A673 (cell line): Measurements from ENCODE around the gene MAP2.

Experiments
- CTCF ChIP-seq: fragments of 300-800, 200-600 bp; sonication (generic); conservative IDR thresholded peaks from 2 replicates; pipeline ENCODE4 v1.5.1; 2017; ENCODE audit warnings: low read depth, mild to moderate bottlenecking, antibody characterized with exemption, low read length, moderate library complexity, mixed read lengths
- EZH2 ChIP-seq: fragments of 200-600 bp; sonication (generic); IDR thresholded peaks from 2 replicates; pipeline ENCODE4 v1.6.1; 2017; ENCODE audit warnings: borderline replicate concordance, low read depth, mild to moderate bottlenecking, mixed read lengths, antibody characterized with exemption, low read length; ENCODE audit not compliant: poor library complexity, severe bottlenecking

DNA sequence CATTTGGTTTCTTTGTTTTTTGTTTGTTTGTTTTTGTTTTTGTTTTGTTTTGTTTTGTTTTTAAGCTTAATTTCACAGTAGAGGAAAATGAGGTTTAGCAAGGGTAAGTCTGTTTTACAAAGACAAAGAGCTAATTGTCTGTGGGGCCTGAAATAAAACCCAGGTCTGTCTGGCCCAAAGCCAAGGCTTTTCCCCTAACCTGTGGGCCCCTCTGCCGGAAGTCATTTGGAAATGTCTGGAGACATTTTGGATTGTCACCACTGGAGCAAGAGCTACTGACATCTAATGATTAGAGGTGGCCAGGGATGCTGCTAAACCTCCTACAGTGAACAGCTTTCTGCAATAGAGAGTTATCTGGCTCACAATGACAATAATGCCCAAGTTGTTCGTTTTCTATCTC lies 167.2 kb downstream of the MAP2 start:
- TF ChIP-seq CTCF, result no peak
- no peak for TF ChIP-seq EZH2
